Femur (tissue), 1 donor: ENCODE data around the gene LCNL1.

Source experiments
- DNase-seq: peaks from one replicate; pipeline ENCODE4 v3.0.0-alpha.2; 2017

Gene LCNL1

DNA sequence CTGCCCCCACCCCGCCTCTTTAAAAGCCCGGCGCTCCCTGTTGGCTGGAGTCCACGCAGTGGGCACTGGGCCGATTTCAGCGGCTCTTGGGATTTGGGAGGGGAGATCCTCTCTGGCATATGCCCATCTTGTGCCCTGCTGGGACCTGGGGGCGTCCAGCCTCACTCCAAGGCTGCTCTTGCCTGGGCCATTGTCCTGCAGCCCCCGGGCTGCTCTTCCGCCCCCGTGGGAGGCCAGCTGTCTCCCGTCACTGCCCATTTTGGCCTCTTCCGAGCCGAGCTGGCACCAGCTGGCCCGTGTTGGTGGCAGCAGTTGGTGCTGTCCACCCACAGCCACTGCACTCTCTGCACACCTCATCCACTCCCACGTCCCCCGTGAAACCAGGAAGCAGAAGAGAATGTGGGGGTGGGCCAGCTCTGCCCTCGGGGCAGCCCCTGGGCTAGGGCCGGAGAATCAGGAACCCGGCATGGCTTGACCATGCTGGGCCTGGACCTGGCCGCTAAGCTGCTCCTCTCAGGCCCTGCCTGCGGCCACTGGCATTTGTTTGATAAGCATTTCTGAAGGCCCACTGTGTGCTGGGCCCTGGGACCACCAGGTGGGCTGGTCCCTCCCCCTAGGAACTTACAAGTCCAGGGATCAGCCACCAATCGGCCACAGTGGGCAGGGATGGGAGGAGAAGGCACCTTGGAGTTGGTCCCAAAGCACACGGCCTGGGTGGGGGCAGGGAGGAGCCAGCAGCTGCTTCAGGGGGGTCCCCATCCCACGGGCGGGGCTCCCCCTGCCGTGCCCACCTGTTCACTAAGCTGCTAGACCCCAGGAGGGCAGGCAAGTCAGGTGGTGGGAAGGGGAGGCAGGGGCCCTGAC is 35.5 kb upstream of the LCNL1 start:
- peak; percentile 25 for DNase-seq

DNA sequence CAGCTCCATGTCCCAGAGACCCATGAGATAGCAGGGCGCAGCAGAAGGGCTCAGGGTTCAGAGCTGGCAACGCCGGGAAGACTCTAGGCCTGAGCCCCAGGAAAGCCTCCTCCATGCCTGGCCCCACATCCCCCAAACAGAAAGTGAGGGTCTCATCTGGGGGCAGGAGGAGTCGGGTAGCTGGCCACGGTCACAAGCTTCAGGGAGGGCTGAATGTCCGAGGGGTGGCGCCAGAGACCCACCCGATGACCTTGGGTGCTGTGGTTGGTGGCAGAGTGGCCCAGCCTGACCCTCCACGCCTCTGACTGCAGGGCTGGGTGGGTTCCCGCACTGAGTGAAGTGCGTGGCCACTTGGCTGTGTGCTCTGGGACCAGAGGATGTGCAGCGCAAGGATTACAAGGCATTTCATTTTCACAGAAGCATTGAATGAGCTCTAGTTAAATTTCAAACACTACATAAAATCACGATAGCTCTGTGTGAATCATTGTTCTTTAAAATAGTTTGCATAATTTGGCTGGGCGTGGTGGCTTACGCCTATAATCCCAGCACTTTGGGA is 34.8 kb upstream of the LCNL1 start:
- peak; percentile 71 for DNase-seq

DNA sequence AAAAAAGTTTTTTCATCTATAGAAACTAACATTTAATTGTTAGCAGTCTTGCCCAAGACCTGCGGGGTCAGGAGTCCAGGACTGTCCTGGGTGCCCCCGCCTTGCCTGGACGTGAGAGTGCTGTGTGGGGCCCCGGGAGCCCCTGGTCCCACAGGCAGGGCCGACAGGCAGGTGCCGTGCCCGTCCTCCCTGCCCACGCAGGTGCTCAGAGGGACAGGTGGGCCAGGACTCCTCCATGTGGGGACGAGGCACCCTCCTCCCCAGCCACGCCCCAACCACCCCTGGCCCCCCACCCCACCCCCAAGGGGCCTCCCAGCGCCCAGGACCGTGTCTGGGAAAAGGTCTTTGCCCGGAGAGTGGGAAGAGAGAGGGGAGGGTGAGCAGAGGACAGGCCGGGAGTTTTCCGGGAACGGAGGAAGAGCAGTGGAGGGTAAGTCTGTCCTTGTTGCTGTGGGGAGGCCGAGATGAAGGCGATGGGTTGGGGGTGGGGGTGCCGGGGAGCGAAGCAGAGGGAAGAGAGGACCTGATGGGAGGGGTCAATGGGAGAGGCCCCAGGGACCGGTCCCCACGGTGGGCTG is 33.5 kb upstream of the LCNL1 start:
- DNase-seq = peak; percentile 21

DNA sequence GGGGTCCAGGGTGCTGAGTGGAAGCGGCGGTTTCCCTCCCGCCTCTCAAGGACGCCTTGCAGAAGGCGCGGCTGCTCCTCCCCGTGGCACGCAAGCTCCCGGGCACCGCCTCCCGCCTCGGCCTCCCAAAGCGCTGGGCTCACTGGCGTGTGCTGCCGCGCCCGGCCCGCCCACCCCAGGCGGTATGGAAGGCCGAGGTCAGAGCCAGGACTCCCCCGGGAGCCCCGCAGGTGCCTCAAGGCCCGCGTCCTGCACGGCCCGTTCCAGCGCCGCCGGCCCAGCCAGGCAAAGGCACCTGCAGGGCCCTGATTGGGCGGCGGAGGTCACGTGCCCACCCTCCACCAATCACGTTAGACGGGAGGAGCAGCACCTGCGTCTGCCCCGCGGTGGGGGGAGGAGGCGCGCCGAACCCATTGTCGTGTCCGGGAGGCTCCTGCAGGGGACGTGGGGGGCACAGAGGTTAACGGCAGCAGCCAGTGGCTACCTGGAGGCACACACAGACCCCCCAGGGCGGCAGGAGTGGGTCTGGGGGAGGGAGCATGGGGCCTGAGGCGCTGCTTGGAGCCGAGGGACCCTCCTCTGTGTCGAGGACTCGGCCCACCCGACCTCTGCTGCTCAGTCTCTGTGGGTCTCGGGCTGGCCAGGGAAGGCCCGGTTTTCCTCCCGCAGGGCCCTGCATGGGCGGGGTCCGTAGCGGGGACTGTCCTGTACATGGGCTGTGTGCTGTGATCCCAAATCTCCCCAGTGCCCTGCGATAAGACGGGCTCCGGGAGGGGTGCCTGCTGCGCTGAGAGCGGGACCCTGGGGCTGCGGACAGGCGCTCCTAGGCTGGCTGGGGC is 32.8 kb upstream of the LCNL1 start:
- peak; percentile 93 for DNase-seq

DNA sequence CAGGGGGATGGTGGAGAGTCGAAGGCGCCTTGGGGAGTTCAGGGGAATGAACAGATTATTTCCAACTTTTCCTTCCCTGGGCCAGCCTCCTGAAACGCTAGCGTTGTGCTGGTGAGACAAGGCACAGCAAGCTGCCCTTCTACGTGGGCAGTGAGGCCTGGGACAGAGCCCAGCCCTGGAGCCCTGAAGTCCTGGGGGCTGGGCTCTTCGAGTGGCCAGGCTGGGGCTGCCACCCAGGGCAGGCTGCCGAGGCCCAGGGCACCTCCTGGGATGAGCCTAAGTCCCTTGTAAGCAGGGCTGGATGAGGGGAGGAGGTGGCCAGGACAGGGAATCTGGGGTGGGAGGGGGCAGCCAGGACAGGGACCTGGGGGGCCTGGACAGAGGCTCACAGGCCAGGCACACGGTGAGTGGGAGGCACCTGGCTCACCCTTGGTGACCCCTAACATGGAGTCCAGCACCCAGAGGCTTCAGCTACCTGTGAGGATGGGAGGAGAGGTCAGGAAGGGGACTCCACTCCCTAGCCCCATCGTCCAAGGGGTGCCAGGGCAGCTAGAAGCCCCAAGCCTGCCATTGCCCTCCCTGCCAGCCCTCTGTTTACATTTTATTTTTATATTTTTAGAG is 32.0 kb upstream of the LCNL1 start:
- no peak for DNase-seq

DNA sequence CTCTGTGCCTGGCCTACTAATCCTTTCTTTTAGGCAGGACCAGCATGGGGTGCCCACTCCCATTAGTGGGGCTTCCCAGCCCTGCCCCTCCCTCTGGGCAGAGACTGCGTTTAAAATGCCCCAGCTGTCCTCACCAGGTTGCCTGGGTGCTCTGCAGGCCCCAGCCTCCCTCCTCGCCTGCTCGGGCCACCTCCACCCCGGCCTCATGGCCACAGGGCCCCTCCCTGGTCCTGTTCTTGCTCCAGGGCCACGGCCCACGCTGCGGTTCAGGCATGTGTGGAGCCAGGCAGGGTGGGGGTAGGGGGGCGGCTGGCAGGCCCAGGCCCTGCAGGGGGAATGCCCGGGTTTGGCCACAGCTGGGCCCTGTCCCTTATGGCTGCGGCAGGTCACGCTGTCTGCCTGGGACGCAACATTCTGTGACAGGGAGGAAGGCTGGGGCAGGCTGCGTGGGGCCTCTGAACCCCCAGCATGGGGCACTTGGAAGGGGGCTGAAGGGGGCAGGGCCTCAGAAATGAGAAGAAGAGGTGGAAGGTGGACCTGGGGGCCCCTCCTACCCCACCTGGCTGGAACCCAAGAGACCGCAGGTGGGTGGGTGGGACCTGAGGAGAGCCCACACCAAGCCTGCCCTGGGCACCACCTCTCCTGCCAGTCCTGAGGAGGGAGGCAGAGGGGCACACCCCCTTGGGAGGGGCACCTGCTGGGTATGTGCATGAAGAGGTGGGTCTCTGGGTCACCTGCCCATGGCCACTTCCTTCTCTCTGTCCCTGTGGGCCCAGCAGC is 31.1 kb upstream of the LCNL1 start, which contains the start of gene LCN12:
Gene LCN12 (plus strand): TSS at position 733 of the 780 bp plus-strand sequence. CDS start 55 bp downstream, outside the sequence.
- peak; percentile 25 for DNase-seq

DNA sequence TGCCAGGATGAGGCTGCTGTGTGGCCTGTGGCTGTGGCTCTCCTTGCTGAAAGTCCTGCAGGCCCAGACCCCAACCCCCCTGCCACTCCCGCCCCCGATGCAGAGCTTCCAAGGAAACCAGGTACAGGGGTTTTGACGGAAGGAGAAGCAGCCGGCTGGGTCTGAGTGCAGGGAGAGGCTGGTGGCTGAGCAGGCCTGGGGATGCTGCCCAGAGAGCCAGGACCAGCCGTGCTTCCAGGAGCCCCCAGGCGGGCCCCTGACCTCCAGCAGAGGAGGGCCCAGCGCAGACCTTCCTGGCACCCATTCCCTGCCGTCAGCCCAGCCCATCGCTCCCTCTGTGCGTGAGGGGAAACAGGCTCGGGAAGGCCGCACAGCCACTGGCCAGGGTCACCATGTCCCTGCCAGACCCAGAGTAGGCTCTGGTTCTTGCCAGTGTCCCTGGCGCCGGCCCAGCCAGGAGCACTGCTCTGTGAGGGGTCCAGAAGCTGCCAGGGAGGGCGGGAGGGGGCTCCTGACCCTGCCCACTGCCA is 30.4 kb upstream of the LCNL1 start:
- DNase-seq = peak; percentile 18

DNA sequence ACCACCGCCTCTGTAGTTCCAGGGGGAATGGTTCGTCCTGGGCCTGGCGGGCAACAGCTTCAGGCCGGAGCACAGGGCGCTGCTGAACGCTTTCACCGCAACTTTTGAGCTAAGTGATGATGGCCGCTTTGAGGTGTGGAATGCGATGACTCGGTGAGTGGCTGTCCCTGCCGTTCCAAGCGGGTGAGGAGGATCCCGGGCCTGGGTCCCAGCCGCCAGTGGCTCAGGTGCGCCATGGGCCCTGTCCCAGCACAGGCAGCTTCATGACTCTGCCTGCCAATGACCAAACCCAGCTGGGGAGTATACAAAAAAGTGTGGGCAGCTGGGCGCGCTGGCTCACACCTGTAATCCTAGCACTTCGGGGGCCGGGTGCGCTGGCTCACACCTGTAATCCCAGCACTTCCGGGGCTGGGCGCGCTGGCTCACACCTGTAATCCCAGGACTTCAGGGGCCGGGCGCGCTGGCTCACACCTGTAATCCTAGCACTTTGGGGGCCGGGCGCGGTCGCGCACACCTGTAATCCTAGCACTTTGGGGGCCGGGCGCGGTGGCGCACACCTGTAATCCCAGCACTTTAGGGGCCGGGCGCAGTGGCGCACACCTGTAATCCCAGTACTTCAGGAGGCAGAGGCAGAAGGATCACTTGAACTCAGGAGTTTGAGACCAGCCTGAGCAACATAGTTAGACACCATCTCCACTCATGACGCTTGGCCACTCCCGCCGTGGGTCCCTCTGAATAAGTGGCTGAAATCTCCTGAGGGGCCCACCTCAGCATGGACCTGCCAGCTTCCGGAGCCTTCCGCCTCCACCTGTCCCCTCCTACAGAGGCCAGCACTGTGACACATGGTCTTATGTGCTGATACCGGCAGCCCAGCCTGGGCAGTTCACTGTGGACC is 29.7 kb upstream of the LCNL1 start:
- DNase-seq = peak; percentile 13

DNA sequence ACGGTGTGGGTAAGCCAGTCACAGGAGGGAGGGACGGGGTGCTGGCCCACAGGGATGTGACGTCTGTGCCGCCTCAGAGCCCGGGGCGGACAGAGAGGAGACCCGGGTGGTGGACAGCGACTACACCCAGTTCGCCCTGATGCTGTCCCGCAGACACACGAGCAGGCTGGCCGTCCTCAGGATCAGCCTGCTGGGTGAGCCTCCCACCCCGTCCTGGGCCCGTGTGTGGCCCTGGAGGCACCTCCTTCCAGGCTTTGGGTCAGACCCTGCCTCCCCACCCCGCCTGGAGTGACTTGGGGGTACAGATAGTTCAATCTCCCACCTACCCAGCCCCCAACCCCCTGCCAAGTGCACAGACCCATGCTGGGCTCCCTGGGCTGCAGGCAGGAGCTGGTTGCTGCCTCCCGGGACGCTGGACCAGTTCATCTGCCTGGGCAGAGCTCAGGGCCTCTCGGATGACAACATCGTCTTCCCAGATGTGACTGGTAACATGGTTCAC is 29.0 kb upstream of the LCNL1 start:
- peak; percentile 17 for DNase-seq

DNA sequence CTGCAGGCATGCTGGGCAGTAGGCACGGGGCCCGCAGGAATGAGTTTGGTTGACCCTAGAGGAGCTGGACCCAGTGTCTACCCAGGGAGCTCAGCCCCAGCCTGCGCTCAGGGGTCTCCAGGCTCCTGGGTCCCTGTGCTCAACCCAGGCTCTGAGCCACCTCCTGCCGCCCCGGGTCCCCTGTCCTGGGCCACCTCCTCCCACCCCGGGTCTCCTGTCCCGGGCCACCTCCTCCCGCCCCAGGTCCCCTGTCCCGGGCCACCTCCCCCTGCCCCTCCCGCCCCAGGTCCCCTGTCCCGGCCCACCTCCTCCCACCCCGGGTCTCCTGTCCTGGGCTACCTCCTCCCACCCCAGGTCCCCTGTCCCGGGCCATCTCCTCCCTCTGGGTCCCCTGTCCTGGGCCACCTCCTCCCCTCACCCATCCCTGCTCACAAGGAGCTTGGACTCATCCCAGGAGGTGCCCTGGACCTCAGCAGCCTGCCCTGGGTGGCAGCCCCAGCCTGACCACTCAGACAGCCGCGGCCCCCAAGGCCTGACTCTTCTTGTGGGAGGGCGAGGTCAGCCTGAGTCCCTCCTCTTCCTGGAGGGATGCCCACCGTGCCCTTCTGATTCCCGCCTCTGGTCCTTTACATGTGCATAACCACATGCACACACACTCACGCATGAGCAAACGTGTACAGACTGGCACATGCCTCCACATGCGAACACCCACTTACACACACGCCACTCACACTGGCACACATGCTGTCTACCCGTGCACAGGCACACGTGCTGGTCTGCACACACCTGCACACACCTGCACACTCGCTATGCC is 28.3 kb upstream of the LCNL1 start:
- DNase-seq = peak; percentile 16

DNA sequence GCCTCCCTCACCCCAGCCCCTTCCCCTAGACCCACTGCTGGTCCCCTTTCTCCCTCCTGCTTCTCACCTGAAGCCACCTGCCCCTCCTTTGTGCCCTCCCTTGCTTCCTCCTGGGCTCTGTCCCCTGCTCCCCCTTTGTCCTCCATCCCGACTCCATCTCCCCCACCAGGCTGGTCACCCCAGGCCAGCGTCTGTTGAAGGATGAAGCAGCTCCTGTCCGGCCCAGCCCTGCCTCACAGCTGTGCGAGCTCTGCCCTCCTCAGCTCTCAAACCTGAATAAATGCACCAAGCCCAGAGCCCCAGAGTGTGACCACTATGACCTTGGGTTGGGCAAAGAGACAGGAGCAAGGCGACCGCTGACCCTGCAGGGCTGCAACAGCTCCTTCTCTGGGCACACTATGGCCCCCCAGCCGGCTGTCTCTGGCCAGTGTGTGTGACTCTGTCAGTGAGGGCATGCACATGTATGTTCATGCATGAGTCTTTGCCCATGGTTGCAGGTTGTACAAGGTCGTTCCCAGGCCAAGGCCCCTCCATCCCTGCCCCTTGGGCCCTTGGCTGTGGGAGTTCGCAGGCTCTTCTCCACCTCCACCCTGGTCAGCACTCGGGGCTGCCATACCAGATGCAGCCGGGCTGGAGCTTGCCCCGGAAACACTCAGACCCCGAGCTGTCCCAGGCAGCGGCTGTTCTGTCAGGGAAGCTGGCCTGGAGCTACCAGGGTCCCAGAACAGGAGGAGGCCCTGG is 27.4 kb upstream of the LCNL1 start:
- no peak for DNase-seq

DNA sequence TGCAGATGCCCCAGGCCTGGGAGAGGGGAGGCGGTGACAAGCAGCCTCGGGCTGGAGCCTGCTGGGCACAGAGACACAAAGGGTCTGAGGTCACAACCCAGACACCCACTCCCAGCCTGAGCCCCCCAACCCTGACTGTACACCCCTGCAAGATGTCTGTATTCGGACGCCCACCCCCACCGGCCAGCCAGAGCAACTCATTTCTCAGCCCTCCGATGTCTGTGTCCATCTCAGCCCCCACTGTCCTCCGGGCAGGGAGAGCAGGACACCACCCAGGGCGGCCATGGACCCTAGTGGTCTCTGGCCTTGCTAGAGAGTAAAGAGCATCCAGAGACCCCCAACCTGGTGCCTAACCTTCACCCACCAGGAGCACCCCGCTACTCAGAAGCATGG is 26.9 kb upstream of the LCNL1 start:
- DNase-seq = no peak

DNA sequence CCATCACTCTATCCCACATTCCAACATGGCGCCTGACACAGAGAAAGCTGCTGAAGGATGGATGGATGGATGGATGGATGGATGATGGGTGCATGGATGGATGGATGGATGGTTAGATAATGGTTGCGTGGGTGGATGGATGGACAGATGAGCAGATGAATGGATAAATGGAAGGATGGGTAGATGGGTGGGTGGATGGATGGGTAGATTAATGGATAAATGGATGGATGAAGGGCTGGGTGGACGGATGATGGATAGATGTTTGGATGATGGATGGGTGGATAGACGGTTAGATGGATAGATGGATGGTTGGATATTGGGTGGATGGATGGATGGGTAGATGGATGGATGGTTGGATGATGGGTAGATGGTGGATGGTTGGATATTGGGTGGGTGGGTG is 26.2 kb upstream of the LCNL1 start:
- no peak for DNase-seq

DNA sequence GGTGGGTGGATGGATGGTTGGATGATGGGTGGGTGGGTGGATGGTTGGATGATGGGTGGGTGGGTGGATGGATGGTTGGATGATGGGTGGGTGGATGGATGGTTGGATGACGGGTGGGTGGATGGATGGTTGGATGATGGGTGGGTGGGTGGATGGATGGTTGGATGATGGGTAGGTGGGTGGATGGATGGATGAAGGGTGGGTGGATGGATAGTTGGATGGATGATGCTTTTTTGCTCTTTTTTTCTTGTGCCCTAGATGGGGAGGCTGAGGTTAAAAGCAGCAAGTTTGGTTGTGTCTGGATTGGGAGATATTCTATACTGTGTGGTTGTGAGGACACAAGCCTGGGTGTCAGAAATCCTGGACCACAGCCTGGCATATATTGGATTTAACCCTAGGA is 25.3 kb upstream of the LCNL1 start:
- no peak for DNase-seq

DNA sequence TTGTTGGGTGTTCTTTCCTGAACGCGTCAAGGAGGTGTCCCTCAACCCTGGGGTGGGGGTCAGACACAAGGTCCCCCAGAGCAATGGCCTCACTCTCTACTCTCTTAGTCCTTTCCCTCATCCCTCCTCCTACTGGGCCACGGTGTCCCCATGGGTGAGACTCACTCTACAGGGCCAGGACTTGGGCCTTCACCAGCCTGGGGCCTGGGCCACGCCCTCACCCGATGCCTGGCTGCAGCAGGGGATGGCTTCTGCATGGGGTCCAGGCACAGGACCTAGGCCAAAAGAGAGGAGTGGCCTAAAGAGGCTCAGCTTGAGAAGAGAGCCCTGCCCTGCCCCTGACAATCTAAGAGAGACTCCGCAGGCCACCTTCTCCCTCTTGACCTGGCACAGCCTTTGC is 24.9 kb upstream of the LCNL1 start:
- no peak for DNase-seq

DNA sequence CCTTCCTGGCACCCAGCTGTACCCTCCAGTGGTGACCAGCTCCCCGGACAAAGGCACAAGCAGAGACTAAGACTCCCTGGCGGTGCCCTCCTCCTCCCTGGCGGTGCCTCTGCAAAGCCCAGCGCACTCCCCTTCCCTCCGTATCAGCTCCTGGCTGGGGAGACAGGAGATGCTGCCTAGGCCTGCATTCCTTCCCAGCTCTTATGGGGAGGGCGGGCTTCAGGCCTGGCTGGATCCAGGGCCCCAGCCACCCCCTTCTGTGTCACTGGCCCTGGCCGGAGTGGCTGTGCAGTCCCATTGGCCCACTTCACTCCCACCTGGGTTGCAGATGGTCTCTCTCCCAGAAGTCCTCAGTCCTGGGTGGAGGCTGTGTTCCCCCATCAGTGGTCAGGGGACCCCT is 24.3 kb upstream of the LCNL1 start:
- DNase-seq = no peak

DNA sequence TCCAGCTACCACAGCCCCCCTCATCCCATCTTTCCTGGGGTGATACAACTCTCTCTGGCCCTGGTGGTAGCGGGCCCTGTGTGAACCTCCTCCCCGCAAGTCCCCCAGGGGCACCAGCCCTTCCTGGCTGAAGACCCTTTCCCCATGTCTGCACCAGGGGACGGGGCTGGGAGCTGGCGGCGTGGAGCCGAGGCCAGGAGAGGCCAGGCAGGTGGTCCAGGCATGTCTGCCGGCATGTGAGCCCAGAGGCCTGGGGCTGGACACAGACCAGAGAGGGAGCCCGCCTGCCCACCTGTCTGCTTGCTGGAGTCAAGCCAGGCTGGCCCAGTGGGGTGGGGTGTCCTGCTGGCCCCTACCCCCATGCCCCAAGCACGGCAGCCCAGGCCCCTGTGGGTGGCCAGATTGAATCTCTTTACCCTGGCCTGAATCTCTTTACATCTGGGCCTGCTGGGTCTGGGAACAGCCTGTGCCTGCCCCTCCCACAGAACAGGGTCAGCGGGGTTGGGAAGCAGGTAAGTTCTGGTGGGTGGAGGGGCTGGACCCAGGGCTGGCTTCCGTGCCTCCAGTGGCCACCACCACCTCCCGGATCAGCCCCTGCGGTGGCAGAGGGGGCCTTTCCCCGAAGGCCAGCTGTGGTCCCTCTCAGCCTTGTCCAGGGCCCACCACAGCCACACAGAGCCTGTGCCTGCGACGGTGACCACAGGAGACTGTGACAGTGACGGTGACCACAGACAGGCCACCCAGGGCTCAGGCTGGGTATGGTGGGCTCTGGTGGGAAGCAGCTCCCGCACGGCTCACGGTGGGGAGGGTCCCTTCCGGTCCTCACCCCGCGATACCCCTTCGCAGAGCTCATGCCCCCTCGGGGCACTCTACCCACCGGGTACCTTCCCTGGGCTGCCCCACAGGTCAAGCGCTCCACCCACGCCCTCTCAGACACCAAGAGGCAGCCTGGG is 23.6 kb upstream of the LCNL1 start:
- DNase-seq = no peak
